Tibial nerve (tissue), 3 donors: ENCODE measurements around the gene PTPRR.

Source experiments
- EP300 ChIP-seq, 2 donors: sonication (generic); formaldehyde crosslinking; IDR thresholded peaks; one replicate each; pipeline ENCODE4 v1.6.1; 2017; ENCODE audit warnings: antibody characterized with exemption in 2 of 2, mild to moderate bottlenecking in 1 of 2
- POLR2A ChIP-seq, 2 donors: fragments of 450-650 bp; IDR thresholded peaks; one replicate each; pipeline ENCODE4 v1.6.1; 2017; ENCODE audit warnings: antibody characterized with exemption in 2 of 2, mild to moderate bottlenecking in 2 of 2, moderate library complexity in 2 of 2

- TF ChIP-seq POLR2A (IDR thresholded peaks at IDR 0.05) (no peak), EP300 (IDR thresholded peaks at IDR 0.05) (no peak)
These were observed 256.7 kb downstream of the PTPRR start for GRCh38 chr12:70663838-70664237.
